ENCODE measurements around the gene PMFBP1. TPM values are rescaled to one million over a fixed set of nuclear protein-coding genes. Genes with fewer than 3 reads are reported as not detected.
A peak's percentile ranks its signal among the peaks of the same experiment; 100 is the strongest.

PMFBP1 gene
- total RNA-seq, 2 experiments from 2014 or later: 0.64 to 0.88 TPM

GRCh38 chr16:72203401-72203800 lies 31.4 kb upstream of the PMFBP1 start:
- peak; percentile 59 for DNase-seq
- POLR2A ChIA-PET: no interaction called here

GRCh38 chr16:72202014-72202413 lies 30.1 kb upstream of the PMFBP1 start:
- Mint-ChIP-seq H3K4me1 (peaks cover 7% of the 10 kb centered on the region), H3K9me3 (ENCODE audit: low read depth) (no peaks in the 10 kb centered on the region), H3K27ac (no peak overlapping the region), H3K4me3 (no peak overlapping the region), H3K27me3 (peaks cover 4% of the 10 kb centered on the region), H3K36me3 (ENCODE audit: low read depth) (no peaks in the 10 kb centered on the region)
- ChIA-PET POLR2A (no interaction called here), CTCF (no interaction called here)
- DNase-seq: peak; percentile 12
- intact Hi-C loops (cut with DNase I, micrococcal nuclease): no loop called here
- peak; percentile 92 for ATAC-seq

More at GRCh38 chr16:72203401-72203800, 31.4 kb upstream of the PMFBP1 start:
- peaks cover 7% of the 10 kb centered on the region for H3K4me1 Mint-ChIP-seq
- intact Hi-C loops (cut with DNase I, micrococcal nuclease): no loop called here
- CTCF ChIA-PET: interaction anchor here (0.6 to 1.0 kb wide), 2 partner anchors 9 to 1000 kb away, joined by 3 read pairs; no protein-coding TSS in a partner anchor
- no peaks in the 10 kb centered on the region for H3K9me3 Mint-ChIP-seq (ENCODE audit: low read depth)
- H3K36me3 Mint-ChIP-seq (ENCODE audit: low read depth): no peaks in the 10 kb centered on the region
- no peak overlapping the region for H3K27ac Mint-ChIP-seq
- H3K4me3 Mint-ChIP-seq: no peak overlapping the region
- peaks cover 4% of the 10 kb centered on the region for H3K27me3 Mint-ChIP-seq
- peak; percentile 74 for ATAC-seq

DNA sequence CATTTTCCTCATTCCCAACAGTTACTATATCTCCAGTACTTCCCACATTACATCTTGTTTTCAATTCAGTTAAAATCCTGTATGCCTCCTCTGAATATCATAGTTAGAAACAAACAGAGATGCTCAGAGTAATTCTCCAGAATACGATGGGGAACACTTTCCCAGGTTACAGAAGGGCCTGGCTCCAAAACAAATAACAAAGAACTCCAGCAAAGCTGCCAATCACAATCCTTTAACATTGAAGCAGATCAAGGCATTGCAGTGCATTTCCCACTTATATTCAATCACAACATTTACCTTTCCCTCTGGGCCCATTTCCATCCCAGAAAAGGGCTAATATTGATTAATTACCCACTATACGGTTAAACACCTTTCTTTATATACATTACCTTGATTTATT lies 29.4 kb upstream of the PMFBP1 start:
- no peaks in the 10 kb centered on the region for H3K9me3 Mint-ChIP-seq (ENCODE audit: low read depth)
- no peaks in the 10 kb centered on the region for H3K36me3 Mint-ChIP-seq (ENCODE audit: low read depth)
- H3K4me3 Mint-ChIP-seq: no peak overlapping the region
- H3K4me1 Mint-ChIP-seq: peaks cover 7% of the 10 kb centered on the region
- no peak overlapping the region for H3K27ac Mint-ChIP-seq
- ChIA-PET CTCF (no interaction called here), POLR2A (no interaction called here)
- ATAC-seq (no peak), DNase-seq (no peak)
- peaks cover 4% of the 10 kb centered on the region for H3K27me3 Mint-ChIP-seq
- intact Hi-C loops (cut with DNase I, micrococcal nuclease): no loop called here

GRCh38 chr16:72199761-72200337 lies 27.9 kb upstream of the PMFBP1 start:
- Mint-ChIP-seq H3K36me3 (ENCODE audit: low read depth) (no peaks in the 10 kb centered on the region), H3K4me1 (peaks cover 7% of the 10 kb centered on the region), H3K4me3 (no peak overlapping the region), H3K9me3 (ENCODE audit: low read depth) (no peaks in the 10 kb centered on the region), H3K27me3 (peaks cover 4% of the 10 kb centered on the region), H3K27ac (no peak overlapping the region)
- DNase-seq: no peak
- ChIA-PET POLR2A (no interaction called here), CTCF (no interaction called here)
- no peak for ATAC-seq
- intact Hi-C loops (cut with DNase I, micrococcal nuclease): no loop called here

DNA sequence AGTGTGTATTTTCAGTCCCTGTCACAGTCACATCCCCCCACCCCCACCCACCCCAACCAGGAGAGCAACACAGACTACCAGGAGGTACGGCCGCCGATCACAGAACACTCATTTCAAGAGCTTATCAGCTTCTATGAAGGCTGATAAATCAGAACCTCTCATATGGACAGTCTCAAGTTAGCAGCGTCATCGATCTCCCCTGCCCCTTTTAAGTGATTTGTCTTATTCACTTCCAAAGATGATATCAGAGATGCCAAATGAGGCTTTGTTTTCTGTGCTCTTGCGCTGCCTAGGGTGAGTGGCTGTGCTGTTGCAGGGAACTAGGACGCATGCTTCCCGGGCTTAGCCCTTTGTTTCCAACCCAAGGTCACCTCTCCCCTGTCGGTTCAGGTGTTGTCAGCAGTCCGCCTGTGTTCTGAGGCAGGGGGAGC lies 26.8 kb upstream of the PMFBP1 start:
- no peaks in the 10 kb centered on the region for H3K9me3 Mint-ChIP-seq (ENCODE audit: low read depth)
- H3K27ac Mint-ChIP-seq: no peak overlapping the region
- intact Hi-C loops (cut with DNase I, micrococcal nuclease): no loop called here
- ATAC-seq: no peak
- POLR2A ChIA-PET: no interaction called here
- CTCF ChIA-PET: no interaction called here
- no peak overlapping the region for H3K4me3 Mint-ChIP-seq
- peaks cover 4% of the 10 kb centered on the region for H3K27me3 Mint-ChIP-seq
- no peak for DNase-seq
- H3K36me3 Mint-ChIP-seq (ENCODE audit: low read depth): no peaks in the 10 kb centered on the region
- peaks cover 7% of the 10 kb centered on the region for H3K4me1 Mint-ChIP-seq

GRCh38 chr16:72198021-72198711 lies 26.2 kb upstream of the PMFBP1 start:
- Mint-ChIP-seq H3K4me1 (peaks cover under 1% of the 10 kb centered on the region), H3K4me3 (no peak overlapping the region), H3K36me3 (ENCODE audit: low read depth) (no peaks in the 10 kb centered on the region), H3K9me3 (ENCODE audit: low read depth) (no peaks in the 10 kb centered on the region), H3K27me3 (peaks cover 4% of the 10 kb centered on the region), H3K27ac (no peak overlapping the region)
- ATAC-seq: no peak
- ChIA-PET POLR2A (no interaction called here), CTCF (no interaction called here)
- no peak for DNase-seq
- intact Hi-C loops (cut with DNase I, micrococcal nuclease): no loop called here

- no peak for DNase-seq
Measured at GRCh38 chr16:72197545-72197944, 25.6 kb upstream of the PMFBP1 start.

GRCh38 chr16:72195609-72196008 lies 23.7 kb upstream of the PMFBP1 start:
- CTCF ChIA-PET: no interaction called here
- intact Hi-C loops (cut with DNase I, micrococcal nuclease): no loop called here
- DNase-seq (no peak), ATAC-seq (no peak)
- Mint-ChIP-seq H3K4me3 (no peak overlapping the region), H3K27me3 (peaks cover 2% of the 10 kb centered on the region), H3K36me3 (ENCODE audit: low read depth) (no peaks in the 10 kb centered on the region), H3K4me1 (no peaks in the 10 kb centered on the region), H3K9me3 (ENCODE audit: low read depth) (no peaks in the 10 kb centered on the region), H3K27ac (no peak overlapping the region)
- POLR2A ChIA-PET: no interaction called here

More at GRCh38 chr16:72197545-72197944, 25.6 kb upstream of the PMFBP1 start:
- Mint-ChIP-seq H3K27ac (no peak overlapping the region), H3K9me3 (ENCODE audit: low read depth) (no peaks in the 10 kb centered on the region), H3K27me3 (peaks cover 4% of the 10 kb centered on the region), H3K36me3 (ENCODE audit: low read depth) (no peaks in the 10 kb centered on the region), H3K4me3 (no peak overlapping the region), H3K4me1 (no peaks in the 10 kb centered on the region)
- CTCF ChIA-PET: no interaction called here
- POLR2A ChIA-PET: no interaction called here
- intact Hi-C loops (cut with DNase I, micrococcal nuclease): no loop called here
- ATAC-seq: no peak

DNA sequence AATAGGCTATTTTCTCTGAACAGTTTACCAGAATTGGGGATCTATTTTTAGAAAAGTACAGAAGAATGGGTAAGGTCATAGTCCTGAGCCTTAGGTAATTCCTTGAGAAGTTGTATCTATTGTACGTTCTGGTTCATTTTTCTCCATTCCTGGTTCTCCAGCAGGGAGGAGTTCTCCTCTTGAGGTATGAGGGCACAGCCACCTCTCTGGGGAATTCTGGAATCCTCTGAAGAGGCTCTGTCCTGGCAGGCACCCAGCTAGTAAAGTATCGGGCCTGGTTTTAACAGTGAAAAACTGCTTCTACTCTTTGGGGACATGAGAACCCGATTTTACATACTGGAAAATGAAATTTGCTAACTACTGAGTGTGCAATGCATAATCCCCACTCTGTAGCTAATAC lies 19.6 kb upstream of the PMFBP1 start:
- Mint-ChIP-seq H3K4me3 (no peak overlapping the region), H3K27ac (no peak overlapping the region), H3K27me3 (no peaks in the 10 kb centered on the region), H3K36me3 (ENCODE audit: low read depth) (no peaks in the 10 kb centered on the region), H3K4me1 (no peaks in the 10 kb centered on the region), H3K9me3 (ENCODE audit: low read depth) (no peaks in the 10 kb centered on the region)
- POLR2A ChIA-PET: no interaction called here
- ATAC-seq (no peak), DNase-seq (no peak)
- CTCF ChIA-PET: no interaction called here
- intact Hi-C loops (cut with DNase I, micrococcal nuclease): no loop called here

GRCh38 chr16:72189865-72190371 lies 18.0 kb upstream of the PMFBP1 start:
- no peak overlapping the region for H3K4me3 Mint-ChIP-seq
- POLR2A ChIA-PET: no interaction called here
- ATAC-seq (no peak), DNase-seq (no peak)
- H3K27me3 Mint-ChIP-seq: no peaks in the 10 kb centered on the region
- no peaks in the 10 kb centered on the region for H3K36me3 Mint-ChIP-seq (ENCODE audit: low read depth)
- H3K4me1 Mint-ChIP-seq: no peaks in the 10 kb centered on the region
- no peaks in the 10 kb centered on the region for H3K9me3 Mint-ChIP-seq (ENCODE audit: low read depth)
- no peak overlapping the region for H3K27ac Mint-ChIP-seq
- intact Hi-C loops (cut with DNase I, micrococcal nuclease): no loop called here
- CTCF ChIA-PET: interaction anchor here (0.6 kb wide), 1 partner anchor 1103 kb away, joined by 4 read pairs; no protein-coding TSS in a partner anchor

- H3K4me3 Mint-ChIP-seq: no peak overlapping the region
- ChIA-PET POLR2A (no interaction called here), CTCF (no interaction called here)
- no peaks in the 10 kb centered on the region for H3K9me3 Mint-ChIP-seq (ENCODE audit: low read depth)
- no peaks in the 10 kb centered on the region for H3K36me3 Mint-ChIP-seq (ENCODE audit: low read depth)
- no peaks in the 10 kb centered on the region for H3K4me1 Mint-ChIP-seq
- H3K27ac Mint-ChIP-seq: no peak overlapping the region
- ATAC-seq: no peak
- intact Hi-C loops (cut with DNase I, micrococcal nuclease): no loop called here
- DNase-seq: no peak
- no peaks in the 10 kb centered on the region for H3K27me3 Mint-ChIP-seq
Measured at GRCh38 chr16:72188541-72188940, 16.6 kb upstream of the PMFBP1 start.

DNA sequence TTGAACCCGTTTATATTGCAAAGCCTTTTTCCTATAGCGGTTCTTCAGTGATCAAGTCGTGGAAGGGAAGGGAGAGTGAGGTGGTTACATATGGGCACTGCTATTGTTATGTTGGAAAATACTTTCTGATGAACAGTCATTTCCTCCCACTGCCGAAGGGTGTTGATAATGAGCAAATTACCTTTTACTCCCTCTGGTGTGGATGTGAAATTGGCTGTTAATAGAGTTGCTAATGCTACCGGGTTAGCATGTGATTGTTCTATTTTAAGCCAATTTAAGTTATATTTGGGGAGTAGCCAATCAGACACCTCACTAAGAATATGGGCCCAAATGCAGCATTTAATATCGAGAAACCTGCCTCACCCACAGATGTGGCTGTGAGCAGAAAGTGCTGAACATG lies 15.6 kb upstream of the PMFBP1 start:
- no peaks in the 10 kb centered on the region for H3K27me3 Mint-ChIP-seq
- H3K27ac Mint-ChIP-seq: no peak overlapping the region
- DNase-seq (no peak), ATAC-seq (no peak)
- no peaks in the 10 kb centered on the region for H3K4me1 Mint-ChIP-seq
- no peaks in the 10 kb centered on the region for H3K9me3 Mint-ChIP-seq (ENCODE audit: low read depth)
- POLR2A ChIA-PET: no interaction called here
- CTCF ChIA-PET: no interaction called here
- intact Hi-C loops (cut with DNase I, micrococcal nuclease): no loop called here
- H3K4me3 Mint-ChIP-seq: no peak overlapping the region
- no peaks in the 10 kb centered on the region for H3K36me3 Mint-ChIP-seq (ENCODE audit: low read depth)

All from activated CD4-positive, alpha-beta T cell treated with anti-CD3 and anti-CD28 coated beads for 36 hours (primary cell).